ENCODE data around the gene ABLIM2. TPM values are rescaled to one million over a fixed set of nuclear protein-coding genes. Genes with fewer than 3 reads are reported as not detected.

The ABLIM2 gene
- total RNA-seq, 1 experiment from 2014 or later, result 6.1 TPM

GRCh38 chr4:8165374-8165896 lies 6.8 kb upstream of the ABLIM2 start:
- no TSS peak for BruUV-seq (replicated peaks)
- TF ChIP-seq REST (IDR thresholded peaks at IDR 0.05; ENCODE audit: low read depth) (no peak), ZBTB33 (IDR thresholded peaks at IDR 0.05; ENCODE audit: extremely low read depth, insufficient replicate concordance, low read length) (no peak), RAD21 (IDR thresholded peaks at IDR 0.05; ENCODE audit: low read depth) (no peak), SRF (IDR thresholded peaks at IDR 0.05; ENCODE audit: low read depth) (no peak), ZFX (IDR thresholded peaks at IDR 0.05) (no peak), FOSL1 (IDR thresholded peaks at IDR 0.05; ENCODE audit: low read depth) (no peak), ZNF274 (IDR thresholded peaks at IDR 0.05; ENCODE audit: low read depth, low read length) (no peak), SIN3A (IDR thresholded peaks at IDR 0.05; ENCODE audit: low read depth) (no peak), EGR1 (IDR thresholded peaks at IDR 0.05; ENCODE audit: low read depth) (no peak), JUND (IDR thresholded peaks at IDR 0.05) (no peak), POLR2A (IDR thresholded peaks at IDR 0.05; ENCODE audit: borderline replicate concordance, extremely low read depth, insufficient read depth, insufficient read length) (no peak), POLR2AphosphoS5 (IDR thresholded peaks at IDR 0.05; ENCODE audit: low read depth, low read length) (no peak), ELF1 (IDR thresholded peaks at IDR 0.05; ENCODE audit: borderline replicate concordance, low read depth) (no peak), CTCF (IDR thresholded peaks at IDR 0.05 in 2 of 3, conservative IDR thresholded peaks at IDR 0.05 in 1 of 3; ENCODE audit: borderline replicate concordance in 1 of 3, insufficient read depth in 1 of 3, low read depth in 2 of 3, low read length in 2 of 3) (no peak), MAX (IDR thresholded peaks at IDR 0.05) (no peak), EZH2 (IDR thresholded peaks at IDR 0.05) (no peak), CBX3 (IDR thresholded peaks at IDR 0.05; ENCODE audit: low read depth) (no peak), CEBPB (IDR thresholded peaks at IDR 0.05; ENCODE audit: low read depth) (no peak), SP1 (IDR thresholded peaks at IDR 0.05; ENCODE audit: low read depth) (no peak)
- H3K79me2 ChIP-seq (ENCODE audit: insufficient read depth, low read length), result no peaks in the 10 kb centered on the region
- CTCF ChIA-PET, result interaction anchor here (1.1 kb wide), 1 partner anchor 11 kb away, joined by 6 read pairs; no protein-coding TSS in a partner anchor
- intact Hi-C loops (cut with micrococcal nuclease), result no loop called here
- no peaks in the 10 kb centered on the region for H3K36me3 ChIP-seq (ENCODE audit: control insufficient read depth in 1 of 2, insufficient read depth in 2 of 2, low read length in 2 of 2)
- H3K27ac ChIP-seq (ENCODE audit: low read depth, low read length), result no peak overlapping the region
- ATAC-seq (no peak), DNase-seq (ENCODE audit: low read depth, low spot score) (no peak)
- no peak overlapping the region for H3K9ac ChIP-seq (ENCODE audit: low read length)
- RAD21 ChIA-PET (ENCODE audit: low non-redundant PET in 1 of 2, low total read pairs in 2 of 2, uncharacterized antibody in 2 of 2, unreplicated experiment in 2 of 2), result no interaction called here
- POLR2A ChIA-PET, result no interaction called here
- H3K9me3 ChIP-seq (ENCODE audit: control insufficient read depth in 1 of 2, insufficient read depth in 1 of 2, low read depth in 1 of 2, low read length in 2 of 2), result peaks cover 0 to 9% of the 10 kb centered on the region in 2 experiments; a peak in 1 of 4 replicates
- no peaks in the 10 kb centered on the region for H3K9me2 ChIP-seq (ENCODE audit: insufficient read depth)
- H3K4me3 ChIP-seq (replicated peaks in 1 of 2; ENCODE audit: low read depth in 1 of 2, low read length in 2 of 2), result no peak overlapping the region
- no peaks in the 10 kb centered on the region for H4K20me1 ChIP-seq (ENCODE audit: insufficient read depth)
- H3K27me3 ChIP-seq (ENCODE audit: insufficient read depth, low read length), result no peaks in the 10 kb centered on the region
- H2AFZ ChIP-seq (ENCODE audit: low read depth, low read length, poor library complexity, severe bottlenecking), result no peak overlapping the region
- no peak overlapping the region for H3K4me2 ChIP-seq (ENCODE audit: low read length)
- H3K4me1 ChIP-seq (ENCODE audit: control insufficient read depth in 1 of 2, insufficient read depth in 2 of 2, low read length in 2 of 2), result peaks cover 2 to 12% of the 10 kb centered on the region in 2 experiments; a peak in 3 of 4 replicates
